IgD-negative memory B cell (primary cell): Measurements from ENCODE around the gene GNAS. TPM values are rescaled to one million over a fixed set of nuclear protein-coding genes. Genes with fewer than 3 reads are reported as not detected.
A peak's percentile ranks its signal among the peaks of the same experiment; 100 is the strongest.

Source experiments
- H3K27ac Mint-ChIP-seq, 3 donors: one replicate each; pipeline ENCODE4 v1.8.0; 2020 to 2022; ENCODE audit warnings: mild to moderate bottlenecking in 3 of 3, mixed read lengths in 3 of 3, moderate library complexity in 1 of 3
- H3K27me3 Mint-ChIP-seq: one replicate; pipeline ENCODE4 v1.8.0; 2021; ENCODE audit warnings: mixed read lengths
- H3K36me3 Mint-ChIP-seq: one replicate; pipeline ENCODE4 v1.8.0; 2020; ENCODE audit warnings: mild to moderate bottlenecking, mixed read lengths
- H3K4me1 Mint-ChIP-seq, 3 donors: one replicate each; pipeline ENCODE4 v1.8.0; 2020 to 2022; ENCODE audit warnings: mixed read lengths in 3 of 3, mild to moderate bottlenecking in 1 of 3
- H3K4me3 Mint-ChIP-seq, 4 donors: one replicate each; pipeline ENCODE4 v1.8.0; 2020 to 2022; ENCODE audit warnings: mild to moderate bottlenecking in 4 of 4, mixed read lengths in 4 of 4, moderate library complexity in 3 of 4
- H3K9me3 Mint-ChIP-seq, 3 donors: one replicate each; pipeline ENCODE4 v1.8.0; 2020 to 2021; ENCODE audit warnings: mixed read lengths in 3 of 3, mild to moderate bottlenecking in 1 of 3
- polyA plus RNA-seq: library from polyadenylated mRNA; unstranded; fragments of 300-500 nt; fragmentation: Illumina TruSeq; gene quantifications from one replicate; pipeline ENCODE4 v1.2.3, GENCODE V29; 2021

The GNAS gene
- polyA plus RNA-seq, 1 donor from 2014 or later = 203 TPM

DNA sequence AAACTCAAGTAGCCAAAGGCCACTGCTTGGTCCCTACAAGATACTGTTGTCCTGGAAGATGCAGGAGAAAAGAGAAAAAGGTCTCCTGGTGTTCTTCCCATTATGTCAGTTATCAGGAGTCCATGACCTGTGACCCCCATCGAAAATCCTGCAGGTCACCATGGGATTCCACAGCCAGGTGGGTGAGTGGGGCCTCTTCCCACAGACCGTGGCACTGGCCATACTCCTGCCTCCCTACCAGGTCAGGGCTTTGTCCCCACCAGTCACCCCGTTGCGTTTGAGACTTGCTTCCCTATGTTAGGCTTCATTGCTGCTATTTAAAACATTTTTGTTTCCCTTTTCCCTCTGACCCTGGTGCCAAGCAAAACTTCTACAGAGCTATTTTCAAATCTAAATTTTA lies 60.6 kb downstream of the GNAS start:
- peak overlapping the region in 1 of 3 donors; percentile 31 for H3K27ac Mint-ChIP-seq
- H3K4me3 Mint-ChIP-seq = peak overlapping the region in 1 of 4 donors; percentile 1
- peaks cover 8% of the 10 kb centered on the region for H3K36me3 Mint-ChIP-seq

DNA sequence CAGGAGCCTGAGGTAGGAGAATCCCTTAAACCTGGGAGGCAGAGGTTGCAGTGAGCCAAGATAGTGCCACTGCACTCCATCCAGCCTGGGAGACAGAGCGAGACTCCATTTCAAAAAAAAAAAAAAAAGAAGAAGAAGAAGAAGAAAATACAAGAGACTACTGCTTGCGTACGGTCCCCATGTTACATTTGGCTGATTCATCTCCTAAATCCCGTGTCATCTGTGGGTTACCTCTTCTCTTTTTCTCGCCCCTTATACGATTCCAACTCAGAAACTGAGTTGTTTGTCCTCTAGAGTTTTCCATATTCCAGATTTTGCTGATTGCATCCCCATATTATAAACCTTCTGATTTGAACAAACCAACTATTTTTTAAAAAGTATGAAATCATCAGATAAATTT lies 66.1 kb downstream of the GNAS start:
- H3K4me1 Mint-ChIP-seq = peaks cover 0 to 4% (median 1%) of the 10 kb centered on the region in 3 donors
- no peak overlapping the region for H3K27ac Mint-ChIP-seq
- H3K9me3 Mint-ChIP-seq = peaks cover 0 to 1% (median 0%) of the 10 kb centered on the region in 3 donors
- H3K27me3 Mint-ChIP-seq = no peaks in the 10 kb centered on the region
- H3K36me3 Mint-ChIP-seq = no peaks in the 10 kb centered on the region
- no peak overlapping the region for H3K4me3 Mint-ChIP-seq

More for the DNA sequence above, 60.6 kb downstream of the GNAS start:
- H3K4me1 Mint-ChIP-seq = peaks cover 17 to 24% (median 20%) of the 10 kb centered on the region in 3 donors
- H3K9me3 Mint-ChIP-seq = no peaks in the 10 kb centered on the region
- H3K27me3 Mint-ChIP-seq = no peaks in the 10 kb centered on the region

DNA sequence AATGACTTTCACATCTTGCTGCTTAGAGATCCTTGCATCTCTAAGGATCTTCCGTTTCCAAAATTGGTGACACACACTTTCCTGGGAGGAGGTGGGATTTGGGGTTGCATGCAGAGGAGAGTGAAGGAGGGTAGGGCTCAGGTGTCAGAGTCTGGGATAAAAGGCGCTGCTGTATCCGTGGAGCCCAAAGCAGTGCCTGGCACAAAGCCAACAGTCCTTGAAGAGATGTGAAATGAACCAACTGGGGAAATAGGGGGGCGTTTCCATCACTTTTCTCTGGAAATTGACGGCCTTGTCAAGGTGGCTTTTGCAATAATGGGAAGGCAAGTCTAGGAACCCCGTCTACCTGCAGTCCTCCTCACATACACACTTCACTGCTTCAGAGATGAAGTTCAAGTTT lies 69.0 kb downstream of the GNAS start:
- H3K36me3 Mint-ChIP-seq = no peaks in the 10 kb centered on the region
- H3K27me3 Mint-ChIP-seq = no peaks in the 10 kb centered on the region
- H3K27ac Mint-ChIP-seq = no peak overlapping the region
- H3K4me1 Mint-ChIP-seq = peaks cover 0 to 1% (median 0%) of the 10 kb centered on the region in 3 donors
- H3K9me3 Mint-ChIP-seq = peaks cover 0 to 1% (median 0%) of the 10 kb centered on the region in 3 donors
- H3K4me3 Mint-ChIP-seq = no peak overlapping the region

DNA sequence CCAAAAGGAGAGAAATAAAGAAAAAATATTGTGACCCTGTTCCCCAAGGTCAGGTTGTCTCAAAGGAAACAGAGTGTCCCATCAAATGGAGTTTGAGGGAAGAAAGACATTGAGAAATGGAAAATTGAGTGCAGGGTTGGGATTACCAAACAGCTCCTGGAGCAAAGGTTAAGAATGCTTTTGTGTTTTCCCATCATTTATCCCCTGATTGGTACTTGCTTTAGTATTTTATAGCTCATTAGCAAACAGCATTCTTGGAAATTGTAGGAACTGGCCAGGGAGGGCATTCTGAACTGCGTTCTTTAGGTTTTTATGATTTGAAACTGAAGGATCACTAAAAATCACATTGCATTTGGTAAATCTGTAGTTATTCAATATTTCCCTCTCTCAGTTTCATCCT lies 69.5 kb downstream of the GNAS start:
- Mint-ChIP-seq H3K27me3 (no peaks in the 10 kb centered on the region), H3K4me3 (no peak overlapping the region), H3K27ac (no peak overlapping the region), H3K36me3 (no peaks in the 10 kb centered on the region), H3K9me3 (peaks cover 0 to 1% (median 0%) of the 10 kb centered on the region in 3 donors), H3K4me1 (peaks cover 0 to 1% (median 0%) of the 10 kb centered on the region in 3 donors)

DNA sequence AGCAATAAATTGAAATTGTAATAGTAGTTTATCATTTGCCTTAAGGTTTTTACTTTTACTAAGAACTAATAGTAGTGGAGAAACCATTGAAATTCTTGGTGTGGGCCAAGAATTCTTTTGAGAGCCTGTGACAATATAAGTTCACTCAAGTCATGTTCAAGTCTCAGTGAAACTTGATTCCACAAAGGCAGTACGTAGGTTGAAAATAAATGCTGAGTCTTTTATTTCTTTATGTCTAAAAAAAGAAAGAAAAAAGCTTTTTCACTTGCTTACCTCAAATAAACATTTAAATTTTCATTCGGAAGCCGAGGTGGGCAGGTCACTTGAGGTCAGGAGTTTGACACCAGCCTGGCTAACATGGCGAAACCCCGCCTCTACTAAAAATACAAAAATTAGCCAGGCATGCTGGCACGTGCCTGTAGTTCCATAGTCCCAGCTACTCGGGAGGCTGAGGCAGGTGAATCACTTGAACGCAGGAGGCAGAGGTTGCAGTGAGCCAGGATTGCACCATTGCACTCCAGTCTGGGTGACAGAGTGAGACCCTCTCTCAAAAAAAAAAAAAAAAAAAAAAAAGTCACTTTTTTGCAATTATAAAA lies 70.7 kb downstream of the GNAS start:
- H3K4me1 Mint-ChIP-seq = peaks cover 0 to 3% (median 0%) of the 10 kb centered on the region in 3 donors
- H3K27ac Mint-ChIP-seq = no peak overlapping the region
- no peaks in the 10 kb centered on the region for H3K36me3 Mint-ChIP-seq
- H3K27me3 Mint-ChIP-seq = no peaks in the 10 kb centered on the region
- no peak overlapping the region for H3K4me3 Mint-ChIP-seq
- H3K9me3 Mint-ChIP-seq = peaks cover 0 to 1% (median 0%) of the 10 kb centered on the region in 3 donors

DNA sequence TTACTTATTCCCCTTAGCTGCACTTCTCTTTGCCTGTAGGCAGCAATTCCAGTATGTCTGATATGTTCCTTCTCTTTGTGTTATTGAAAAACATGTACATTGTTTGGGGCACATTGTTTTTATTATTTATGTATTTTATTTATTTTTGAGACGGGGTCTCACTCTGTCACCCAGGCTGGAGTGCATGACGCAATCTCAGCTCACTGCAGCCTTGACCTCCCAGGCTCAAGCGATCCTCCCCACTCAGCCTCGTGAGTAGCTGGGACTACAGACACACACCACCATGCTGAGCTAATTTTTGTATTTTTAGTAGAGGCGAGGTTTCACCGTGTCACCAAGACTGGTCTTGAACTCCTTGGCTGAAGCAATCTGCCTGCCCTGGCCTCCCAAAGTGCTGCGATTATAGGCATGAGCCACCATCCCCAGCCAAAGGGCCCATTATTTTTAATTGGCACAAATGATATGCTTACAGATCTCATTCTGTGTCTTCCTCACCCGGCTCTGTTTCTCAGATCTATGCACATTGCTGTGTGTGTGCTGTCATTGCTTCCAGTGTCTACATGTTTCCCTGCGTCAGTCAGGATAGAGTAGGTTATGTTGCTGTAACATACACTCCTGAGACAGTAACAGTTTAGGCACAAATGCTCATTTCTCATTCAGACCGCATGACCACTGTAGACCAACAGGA lies 74.4 kb downstream of the GNAS start:
- no peaks in the 10 kb centered on the region for H3K36me3 Mint-ChIP-seq
- H3K4me3 Mint-ChIP-seq = no peak overlapping the region
- H3K27me3 Mint-ChIP-seq = peaks cover 8% of the 10 kb centered on the region
- H3K9me3 Mint-ChIP-seq = no peaks in the 10 kb centered on the region
- no peak overlapping the region for H3K27ac Mint-ChIP-seq
- peaks cover 0 to 5% (median 3%) of the 10 kb centered on the region in 3 donors for H3K4me1 Mint-ChIP-seq

DNA sequence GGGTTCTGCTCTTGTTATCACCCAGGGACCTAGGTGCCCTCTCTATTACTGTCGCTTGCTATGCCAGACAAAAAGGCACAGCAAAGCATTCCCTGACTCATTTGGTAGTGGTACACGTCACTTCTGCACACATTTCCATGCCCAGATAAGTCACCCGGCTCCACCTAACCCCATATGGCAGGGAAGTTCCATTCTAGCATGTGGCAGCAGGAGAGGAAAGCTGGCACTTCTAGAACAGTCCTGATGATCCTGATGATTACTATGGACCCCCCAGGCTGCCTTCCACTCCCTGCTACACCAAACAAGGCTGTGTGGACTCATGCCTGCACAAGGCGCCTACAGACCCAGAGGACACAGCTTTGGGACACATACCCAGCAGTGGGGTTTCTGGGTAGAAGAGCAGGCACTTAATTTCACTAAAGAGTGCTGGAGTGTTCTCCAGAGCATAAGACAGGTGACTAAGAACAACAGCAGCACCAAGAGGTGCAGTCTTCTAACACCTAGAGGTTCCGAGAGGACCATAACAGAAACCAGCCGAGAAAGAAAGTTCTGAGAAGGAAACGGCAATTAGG lies 75.1 kb downstream of the GNAS start:
- Mint-ChIP-seq H3K4me1 (peaks cover 0 to 4% (median 3%) of the 10 kb centered on the region in 3 donors), H3K27me3 (peaks cover 8% of the 10 kb centered on the region), H3K9me3 (no peaks in the 10 kb centered on the region), H3K4me3 (no peak overlapping the region), H3K36me3 (no peaks in the 10 kb centered on the region), H3K27ac (no peak overlapping the region)

DNA sequence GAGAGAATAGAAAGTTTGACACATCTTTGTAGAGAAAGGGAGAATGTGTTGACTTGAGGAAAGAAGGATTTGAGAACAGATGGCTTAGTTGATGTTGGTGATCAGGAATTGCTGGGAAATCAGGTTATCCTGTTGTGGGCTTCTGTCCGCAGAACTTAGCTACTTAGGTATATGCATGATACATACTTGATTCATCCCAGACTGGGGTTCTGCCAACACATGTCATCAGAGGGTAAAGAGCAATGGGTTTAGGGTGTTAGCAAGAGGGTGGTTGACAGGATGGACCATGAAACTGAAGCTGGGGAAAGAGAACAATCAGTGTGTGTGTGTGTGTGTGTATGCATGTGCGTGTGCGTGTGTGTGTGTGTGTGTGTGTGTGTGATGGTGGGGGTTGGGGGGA lies 78.0 kb downstream of the GNAS start:
- Mint-ChIP-seq H3K4me1 (peaks cover 0 to 4% (median 3%) of the 10 kb centered on the region in 3 donors), H3K27ac (no peak overlapping the region), H3K27me3 (peaks cover 8% of the 10 kb centered on the region), H3K9me3 (no peaks in the 10 kb centered on the region), H3K4me3 (no peak overlapping the region), H3K36me3 (no peaks in the 10 kb centered on the region)

DNA sequence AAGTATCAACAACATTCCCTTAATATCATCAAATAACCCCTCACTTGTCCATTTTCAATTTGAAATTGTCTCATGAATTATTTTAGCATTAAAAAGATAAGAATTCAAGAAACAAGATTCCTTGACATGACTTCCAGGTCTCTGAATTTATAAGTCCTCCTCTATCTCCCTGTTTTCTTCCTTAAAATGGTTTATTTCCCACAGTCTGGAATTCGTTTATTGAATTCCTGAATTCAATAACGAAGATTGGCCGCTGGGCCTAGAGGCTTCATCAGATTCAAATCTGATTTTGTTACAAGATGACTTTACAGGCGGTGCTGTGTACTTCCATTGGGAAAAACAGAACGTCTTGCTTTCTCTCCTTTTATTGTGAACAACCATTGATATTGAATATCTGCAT lies 79.7 kb downstream of the GNAS start:
- Mint-ChIP-seq H3K27me3 (peaks cover 8% of the 10 kb centered on the region), H3K36me3 (no peaks in the 10 kb centered on the region), H3K27ac (no peak overlapping the region)

DNA sequence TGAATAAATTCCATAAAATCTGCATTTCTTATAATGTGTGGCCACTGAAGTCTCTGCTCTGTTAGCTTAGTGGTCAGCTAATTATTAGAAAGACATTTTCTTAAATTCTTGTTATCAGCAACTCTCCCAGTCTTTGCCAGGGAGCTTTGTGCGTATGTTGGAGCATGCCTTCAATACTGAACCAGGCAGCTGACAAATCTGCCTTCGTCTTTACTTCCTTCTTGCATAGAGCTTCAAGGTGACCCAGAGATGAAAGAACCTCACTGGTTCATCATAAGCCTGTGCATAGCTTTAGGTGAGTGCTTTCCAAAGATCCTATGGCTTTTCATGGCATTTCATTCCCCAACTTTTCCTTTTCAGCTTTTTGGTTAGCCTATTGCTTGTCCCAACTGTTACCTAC lies 85.6 kb downstream of the GNAS start:
- Mint-ChIP-seq H3K4me1 (peaks cover 8 to 18% (median 16%) of the 10 kb centered on the region in 3 donors), H3K27me3 (no peaks in the 10 kb centered on the region), H3K36me3 (no peaks in the 10 kb centered on the region), H3K27ac (peak overlapping the region in 1 of 3 donors; percentile 25), H3K4me3 (peak overlapping the region in 1 of 4 donors; percentile 43), H3K9me3 (peaks cover 4 to 5% (median 4%) of the 10 kb centered on the region in 3 donors)

More for the DNA sequence above, 79.7 kb downstream of the GNAS start:
- Mint-ChIP-seq H3K9me3 (peaks cover 4% of the 10 kb centered on the region in 3 donors), H3K4me3 (no peak overlapping the region), H3K4me1 (peaks cover 1 to 6% (median 3%) of the 10 kb centered on the region in 3 donors)

DNA sequence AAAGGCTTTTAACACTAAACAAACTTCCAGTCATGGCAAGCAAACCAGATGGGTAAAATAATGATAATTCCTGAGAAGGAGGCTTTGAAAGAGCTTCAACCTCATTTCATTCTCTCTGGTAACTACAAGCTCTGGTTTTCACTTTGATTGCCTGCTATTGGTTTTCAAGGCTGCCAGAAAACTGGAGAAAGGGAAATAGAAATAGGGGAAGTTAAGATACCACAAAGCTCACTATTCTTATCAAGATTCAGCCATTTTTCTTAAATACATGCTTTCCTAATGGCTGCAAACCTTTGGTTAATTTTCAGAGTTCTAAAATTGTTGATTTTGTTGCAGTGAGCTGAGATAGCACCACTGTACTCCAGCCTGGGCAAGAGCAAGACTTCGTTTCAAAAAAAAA lies 86.0 kb downstream of the GNAS start:
- Mint-ChIP-seq H3K9me3 (peaks cover 4 to 5% (median 4%) of the 10 kb centered on the region in 3 donors), H3K4me1 (peaks cover 8 to 18% (median 16%) of the 10 kb centered on the region in 3 donors), H3K4me3 (peak overlapping the region in 1 of 4 donors; percentile 43), H3K27me3 (no peaks in the 10 kb centered on the region), H3K27ac (peak overlapping the region in 2 of 3 donors; percentile 25 to 28), H3K36me3 (no peaks in the 10 kb centered on the region)

DNA sequence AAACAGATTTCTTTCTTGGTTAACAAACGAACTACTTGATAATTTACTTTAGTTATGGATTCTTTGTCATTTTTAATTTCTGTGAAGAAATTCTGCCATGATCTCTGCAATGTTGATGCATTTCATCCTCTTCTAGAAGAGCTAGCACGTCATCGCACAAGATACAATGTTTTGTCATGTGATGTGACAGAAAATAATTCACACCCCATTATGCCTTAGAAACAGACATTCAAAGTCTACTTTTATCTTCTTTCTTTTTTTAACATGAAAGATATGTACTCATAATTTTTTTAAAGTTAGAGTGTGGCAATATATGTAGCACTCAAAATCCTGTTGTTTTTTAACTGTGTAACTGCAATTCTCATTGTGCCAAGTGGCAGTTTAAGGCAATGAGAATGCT lies 89.0 kb downstream of the GNAS start:
- H3K27me3 Mint-ChIP-seq = no peaks in the 10 kb centered on the region
- peaks cover 0 to 2% (median under 1%) of the 10 kb centered on the region in 3 donors for H3K9me3 Mint-ChIP-seq
- no peak overlapping the region for H3K27ac Mint-ChIP-seq
- H3K4me1 Mint-ChIP-seq = peaks cover 13 to 23% (median 19%) of the 10 kb centered on the region in 3 donors
- no peaks in the 10 kb centered on the region for H3K36me3 Mint-ChIP-seq
- H3K4me3 Mint-ChIP-seq = no peak overlapping the region

DNA sequence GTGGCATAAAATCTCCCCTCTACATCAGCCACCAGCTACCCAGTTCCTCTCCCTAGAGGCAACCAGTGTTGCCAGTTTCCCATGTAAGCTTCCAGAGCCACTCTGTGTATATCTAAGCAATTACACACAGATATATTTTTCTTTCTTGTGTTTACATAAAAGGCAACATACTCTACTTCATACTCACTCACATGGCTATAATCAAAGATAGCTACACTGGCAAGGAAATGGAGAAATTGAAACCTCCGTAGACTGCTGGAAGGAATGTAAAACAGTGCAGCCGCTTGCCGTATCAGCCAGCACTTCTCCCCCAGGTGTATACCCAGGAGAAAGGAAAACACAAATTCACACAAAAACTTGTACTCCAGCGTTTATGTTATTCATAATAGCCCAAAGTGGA lies 90.0 kb downstream of the GNAS start:
- Mint-ChIP-seq H3K36me3 (no peaks in the 10 kb centered on the region), H3K27me3 (no peaks in the 10 kb centered on the region), H3K4me3 (no peak overlapping the region), H3K9me3 (peaks cover 0 to 2% (median 0%) of the 10 kb centered on the region in 3 donors), H3K27ac (no peak overlapping the region), H3K4me1 (peaks cover 13 to 19% (median 19%) of the 10 kb centered on the region in 3 donors)

DNA sequence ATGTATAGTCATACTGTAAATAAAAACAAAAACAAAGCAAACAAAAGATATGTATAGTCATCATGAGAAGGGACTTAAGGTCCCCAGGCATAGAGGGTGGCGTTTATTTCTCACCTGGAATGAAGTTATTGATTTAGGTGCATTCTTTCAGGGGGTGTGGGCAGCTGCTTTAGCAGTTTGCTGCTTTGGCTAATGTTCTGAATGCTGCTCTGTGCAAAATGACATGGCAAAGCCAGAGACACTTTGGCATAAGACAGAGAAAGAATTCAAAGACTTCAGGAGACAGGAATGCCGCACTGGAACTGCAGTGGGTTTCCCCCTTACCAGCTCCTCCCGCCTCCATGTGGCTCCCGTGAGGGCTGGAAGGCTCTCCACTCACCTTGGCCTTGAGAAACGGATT lies 92.1 kb downstream of the GNAS start:
- peaks cover 5 to 7% (median 6%) of the 10 kb centered on the region in 3 donors for H3K4me1 Mint-ChIP-seq
- H3K27me3 Mint-ChIP-seq = peaks cover 3% of the 10 kb centered on the region
- H3K9me3 Mint-ChIP-seq = peaks cover 0 to 2% (median 0%) of the 10 kb centered on the region in 3 donors
- H3K27ac Mint-ChIP-seq = no peak overlapping the region
- H3K4me3 Mint-ChIP-seq = no peak overlapping the region
- H3K36me3 Mint-ChIP-seq = no peaks in the 10 kb centered on the region

DNA sequence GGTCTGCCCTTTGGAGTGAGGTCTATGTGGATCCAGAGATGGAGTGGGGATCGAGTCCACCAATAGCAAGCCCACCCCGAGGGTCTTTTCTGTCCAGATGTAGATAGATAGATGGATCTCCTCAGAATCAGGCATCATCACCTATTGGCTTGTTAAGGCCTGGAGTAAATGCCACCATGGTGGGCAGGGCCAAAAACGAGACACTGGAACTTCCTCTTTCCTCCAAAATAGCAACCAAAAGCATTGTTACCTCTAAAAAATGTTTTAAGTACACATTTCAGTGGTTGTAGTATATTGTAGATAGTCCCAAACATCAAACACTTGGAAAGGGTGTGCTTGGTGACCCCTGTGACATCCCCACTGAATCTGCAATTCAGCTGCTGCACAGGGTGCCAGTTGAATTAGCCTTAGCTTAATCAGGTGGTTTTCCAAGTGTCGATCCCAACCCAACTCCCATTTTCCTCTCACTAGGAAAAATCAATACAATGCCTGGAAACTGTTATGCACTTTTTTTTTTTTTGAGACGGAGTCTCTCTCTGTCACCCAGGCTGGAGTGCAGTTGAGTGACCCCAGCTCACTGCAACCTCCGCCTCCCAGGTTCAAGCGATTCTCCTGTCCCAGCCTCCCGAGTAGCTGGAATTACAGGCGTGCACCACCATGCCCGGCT lies 93.6 kb downstream of the GNAS start:
- no peak overlapping the region for H3K27ac Mint-ChIP-seq

More for the DNA sequence above, 93.6 kb downstream of the GNAS start:
- H3K4me1 Mint-ChIP-seq = peaks cover 5 to 7% (median 6%) of the 10 kb centered on the region in 3 donors
- no peaks in the 10 kb centered on the region for H3K9me3 Mint-ChIP-seq
- H3K27me3 Mint-ChIP-seq = peaks cover 3% of the 10 kb centered on the region
- H3K4me3 Mint-ChIP-seq = no peak overlapping the region
- no peaks in the 10 kb centered on the region for H3K36me3 Mint-ChIP-seq
